GM06990 (cell line): ENCODE measurements around the gene AHCY.
"Not testable (repeated sequence)": the region's sequence is repeated elsewhere in the genome, so short reads cannot be mapped to it uniquely, and the experiment has no call there.

ENCODE experiments used
- DNase-seq: peaks from one replicate; pipeline ENCODE4 v3.0.0-alpha.2; 2011; ENCODE audit not compliant: insufficient read length; ENCODE audit errors: extremely low read depth
- H3K27me3 ChIP-seq: replicated peaks from 2 replicates; pipeline ENCODE4 v1.6.0; 2011; ENCODE audit warnings: low read length; ENCODE audit not compliant: control insufficient read depth, insufficient read depth
- H3K36me3 ChIP-seq: 2 replicates; pipeline ENCODE4 v1.5.1; 2011; ENCODE audit warnings: low read length; ENCODE audit not compliant: control insufficient read depth, insufficient read depth
- H3K4me3 ChIP-seq: replicated peaks from 2 replicates; pipeline ENCODE4 v1.5.1; 2011; ENCODE audit warnings: low read depth, mild to moderate bottlenecking, control low read depth, low read length
- CTCF ChIP-seq: IDR thresholded peaks from 2 replicates; pipeline ENCODE4 v1.5.1; 2011; ENCODE audit warnings: low read length, control low read depth, mild to moderate bottlenecking, inconsistent platforms; ENCODE audit not compliant: insufficient read depth, poor library complexity, severe bottlenecking

Gene AHCY

GRCh38 chr20:34290471-34290870, 12.7 kb downstream of the AHCY start:
- peaks cover 46% of the 10 kb centered on the region for H3K36me3 ChIP-seq
- TF ChIP-seq CTCF, result no peak
- no peak for DNase-seq
- no peaks in the 10 kb centered on the region for H3K27me3 ChIP-seq
- no peak overlapping the region for H3K4me3 ChIP-seq

- not testable (repeated sequence) for DNase-seq, H3K27me3 ChIP-seq, H3K4me3 ChIP-seq
- peaks cover 49% of the 10 kb centered on the region for H3K36me3 ChIP-seq
These were observed 15.7 kb downstream of the AHCY start for GRCh38 chr20:34287500-34287899.

GRCh38 chr20:34285450-34285849, 17.7 kb downstream of the AHCY start:
- H3K36me3 ChIP-seq, result peaks cover 39% of the 10 kb centered on the region
- TF ChIP-seq CTCF, result no peak
- H3K27me3 ChIP-seq, result no peaks in the 10 kb centered on the region
- no peak overlapping the region for H3K4me3 ChIP-seq
- no peak for DNase-seq

GRCh38 chr20:34283844-34284243, 19.3 kb downstream of the AHCY start:
- no peak for TF ChIP-seq CTCF
- Histone ChIP-seq H3K36me3 (peaks cover 31% of the 10 kb centered on the region), H3K4me3 (no peak overlapping the region), H3K27me3 (no peaks in the 10 kb centered on the region)
- no peak for DNase-seq

GRCh38 chr20:34282041-34282440, 21.1 kb downstream of the AHCY start:
- H3K27me3 ChIP-seq, result no peaks in the 10 kb centered on the region
- no peak for DNase-seq
- TF ChIP-seq CTCF, result no peak
- peaks cover 29% of the 10 kb centered on the region for H3K36me3 ChIP-seq
- H3K4me3 ChIP-seq, result no peak overlapping the region

GRCh38 chr20:34281177-34281576, 22.0 kb downstream of the AHCY start:
- H3K36me3 ChIP-seq, result peaks cover 33% of the 10 kb centered on the region
- no peaks in the 10 kb centered on the region for H3K27me3 ChIP-seq
- DNase-seq, result no peak
- TF ChIP-seq CTCF, result no peak
- H3K4me3 ChIP-seq, result no peak overlapping the region
